Type B pancreatic cell (in vitro differentiated cells): ENCODE measurements around the gene ATF6B. TPM values are rescaled to one million over a fixed set of nuclear protein-coding genes. Genes with fewer than 3 reads are reported as not detected.

Source experiments
- DNase-seq: peaks from one replicate; pipeline ENCODE4 v3.0.0; 2021; ENCODE audit warnings: mixed read lengths; ENCODE audit not compliant: unreplicated experiment; ENCODE audit errors: extremely low spot score
- H3K27ac Mint-ChIP-seq: 2 replicates; pipeline ENCODE4 v1.8.0; 2021; ENCODE audit warnings: mild to moderate bottlenecking, mixed read lengths
- H3K27me3 Mint-ChIP-seq: 2 replicates; pipeline ENCODE4 v1.8.0; 2021; ENCODE audit warnings: mixed read lengths
- H3K36me3 Mint-ChIP-seq: 2 replicates; pipeline ENCODE4 v1.8.0; 2021; ENCODE audit warnings: mixed read lengths
- H3K4me1 Mint-ChIP-seq: one replicate; pipeline ENCODE4 v1.8.0; 2021; ENCODE audit warnings: mixed read lengths; ENCODE audit not compliant: unreplicated experiment
- H3K4me3 Mint-ChIP-seq: 2 replicates; pipeline ENCODE4 v1.8.0; 2021; ENCODE audit warnings: mild to moderate bottlenecking, mixed read lengths
- H3K9me3 Mint-ChIP-seq: 2 replicates; pipeline ENCODE4 v1.8.0; 2021; ENCODE audit warnings: mixed read lengths
- CTCF ChIP-seq: fragments of 200-600 bp; sonication (generic); conservative IDR thresholded peaks from 2 replicates; pipeline ENCODE4 v1.5.0; 2021; ENCODE audit warnings: antibody characterized with exemption, mild to moderate bottlenecking
- total RNA-seq: library from RNA; stranded (reverse); gene quantifications from 2 replicates; pipeline ENCODE4 v1.2.1, GENCODE V29; 2021; ENCODE audit warnings: low replicate concordance

The ATF6B gene
- total RNA-seq, 1 donor from 2014 or later = 95.8 TPM

- no peaks in the 10 kb centered on the region for H3K27me3 Mint-ChIP-seq
Observed at GRCh38 chr6:32076321-32076809, 51.7 kb downstream of the ATF6B start.

GRCh38 chr6:32075781-32076180, 52.3 kb downstream of the ATF6B start:
- Mint-ChIP-seq H3K9me3 (no peaks in the 10 kb centered on the region), H3K27me3 (no peaks in the 10 kb centered on the region), H3K27ac (peak overlapping the region; percentile 96), H3K4me3 (no peak overlapping the region), H3K4me1 (peaks cover 24% of the 10 kb centered on the region), H3K36me3 (peaks cover 4% of the 10 kb centered on the region)
- no peak for TF ChIP-seq CTCF
- DNase-seq = no peak

More at GRCh38 chr6:32076321-32076809, 51.7 kb downstream of the ATF6B start:
- no peak for DNase-seq
- peak overlapping the region; percentile 16 for H3K4me3 Mint-ChIP-seq
- no peak for TF ChIP-seq CTCF
- H3K27ac Mint-ChIP-seq = peak overlapping the region; percentile 96
- H3K4me1 Mint-ChIP-seq = peaks cover 20% of the 10 kb centered on the region
- H3K9me3 Mint-ChIP-seq = no peaks in the 10 kb centered on the region
- H3K36me3 Mint-ChIP-seq = peaks cover 4% of the 10 kb centered on the region

GRCh38 chr6:32074996-32075532, 53.0 kb downstream of the ATF6B start:
- peaks cover 4% of the 10 kb centered on the region for H3K36me3 Mint-ChIP-seq
- no peak for DNase-seq
- no peaks in the 10 kb centered on the region for H3K9me3 Mint-ChIP-seq
- TF ChIP-seq CTCF = no peak
- H3K4me1 Mint-ChIP-seq = peaks cover 24% of the 10 kb centered on the region
- peak overlapping the region; percentile 96 for H3K27ac Mint-ChIP-seq
- no peak overlapping the region for H3K4me3 Mint-ChIP-seq
- no peaks in the 10 kb centered on the region for H3K27me3 Mint-ChIP-seq

DNA sequence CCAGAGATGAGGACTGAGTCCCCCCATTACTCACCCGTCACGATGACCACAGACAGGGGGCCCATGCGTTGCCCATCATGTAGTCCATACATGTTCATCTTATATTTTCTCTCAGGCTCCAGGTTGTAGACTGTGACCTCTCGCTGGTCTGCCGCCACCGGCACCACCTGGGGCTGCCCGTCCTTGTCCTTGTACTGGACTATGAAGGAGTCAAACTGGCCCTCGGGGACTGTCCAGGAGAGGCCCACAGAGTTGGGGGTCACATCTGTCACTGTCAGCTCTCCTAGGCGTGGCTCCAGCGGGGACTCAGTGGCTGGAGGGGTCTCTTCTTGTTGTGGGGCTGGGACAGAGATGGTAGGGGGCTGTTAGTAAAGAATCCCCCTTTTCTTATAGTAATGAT, 54.4 kb downstream of the ATF6B start:
- Mint-ChIP-seq H3K4me3 (no peak overlapping the region), H3K27me3 (no peaks in the 10 kb centered on the region), H3K9me3 (no peaks in the 10 kb centered on the region), H3K4me1 (peaks cover 24% of the 10 kb centered on the region), H3K36me3 (peaks cover 7% of the 10 kb centered on the region), H3K27ac (no peak overlapping the region)
- no peak for DNase-seq
- TF ChIP-seq CTCF = no peak

- Mint-ChIP-seq H3K27me3 (no peaks in the 10 kb centered on the region), H3K36me3 (peaks cover 7% of the 10 kb centered on the region), H3K4me1 (peaks cover 24% of the 10 kb centered on the region), H3K9me3 (no peaks in the 10 kb centered on the region), H3K27ac (no peak overlapping the region), H3K4me3 (no peak overlapping the region)
- no peak for DNase-seq
- no peak for TF ChIP-seq CTCF
Observed at GRCh38 chr6:32073101-32073500, 54.9 kb downstream of the ATF6B start.
